ENCODE data around the gene RAB7A.
"Not testable (repeated sequence)": the region's sequence is repeated elsewhere in the genome, so short reads cannot be mapped to it uniquely, and the experiment has no call there.

The RAB7A gene

DNA sequence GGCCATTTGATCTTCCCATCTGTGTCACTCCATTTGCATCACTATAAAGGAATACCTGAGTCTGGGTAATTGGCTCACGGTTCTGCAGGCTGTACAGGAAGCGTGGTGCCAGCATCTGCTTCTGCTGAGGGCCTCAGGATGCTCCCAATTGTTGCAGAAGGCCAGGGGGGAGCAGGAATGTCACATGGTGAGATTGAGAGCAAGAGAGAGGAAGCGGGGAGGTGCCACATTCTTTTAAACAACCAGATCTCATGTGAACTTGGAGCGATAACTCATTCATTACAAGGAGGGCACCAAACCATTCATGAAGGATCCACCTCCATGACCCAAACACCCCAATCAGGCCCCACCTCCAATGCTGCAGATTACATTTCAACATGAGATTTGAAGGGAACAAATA is 13.1 kb upstream of the RAB7A start:
- no peak for DNase-seq

DNA sequence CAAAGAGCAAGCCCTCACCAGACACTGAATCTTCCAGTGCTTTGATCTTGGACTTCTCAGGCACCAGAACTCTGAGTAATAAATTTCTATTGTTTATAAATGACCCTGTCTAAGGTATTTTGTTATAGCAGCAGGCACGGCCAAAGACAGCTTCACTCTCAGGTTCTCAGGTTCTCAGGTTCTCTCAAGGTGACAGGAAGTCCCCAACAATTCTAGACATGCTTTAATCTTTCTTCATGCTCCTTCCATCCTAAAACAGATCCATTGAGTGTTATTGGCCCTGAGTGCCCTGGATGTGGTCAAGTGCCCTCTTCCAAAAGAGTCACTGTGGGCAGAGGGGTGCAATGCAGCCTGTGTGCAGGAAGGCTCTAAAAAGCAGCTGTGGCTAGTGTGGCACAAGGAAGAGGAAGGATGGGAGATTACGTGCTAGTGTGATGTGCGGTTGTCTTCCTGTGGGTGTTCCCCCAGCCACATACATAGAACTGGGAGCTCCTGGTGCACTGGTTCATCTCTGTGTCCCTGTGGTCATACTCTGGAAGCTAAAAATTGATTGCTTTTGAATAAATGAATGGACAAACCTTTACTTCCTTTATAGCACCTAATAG is 11.0 kb upstream of the RAB7A start:
- DNase-seq: no peak

DNA sequence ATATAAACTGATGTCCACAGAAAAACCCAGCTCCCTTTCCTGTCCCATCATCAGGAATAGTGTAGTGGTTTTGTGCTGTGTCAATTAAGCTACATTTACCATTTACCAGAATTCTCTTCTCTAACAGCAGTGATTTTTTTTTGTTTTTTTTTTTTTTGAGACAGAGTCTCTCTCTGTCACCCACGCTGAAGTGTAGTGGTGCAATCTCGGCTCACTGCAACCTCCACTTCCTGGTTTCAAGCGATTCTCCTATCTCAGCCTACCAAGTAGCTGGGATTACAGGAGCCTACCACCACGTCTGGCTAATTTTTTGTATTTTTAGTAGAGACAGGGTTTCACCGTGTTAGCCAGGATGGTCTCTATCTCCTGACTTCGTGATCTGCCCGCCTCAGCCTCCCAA is 7.1 kb upstream of the RAB7A start:
- DNase-seq: not testable (repeated sequence)

DNA sequence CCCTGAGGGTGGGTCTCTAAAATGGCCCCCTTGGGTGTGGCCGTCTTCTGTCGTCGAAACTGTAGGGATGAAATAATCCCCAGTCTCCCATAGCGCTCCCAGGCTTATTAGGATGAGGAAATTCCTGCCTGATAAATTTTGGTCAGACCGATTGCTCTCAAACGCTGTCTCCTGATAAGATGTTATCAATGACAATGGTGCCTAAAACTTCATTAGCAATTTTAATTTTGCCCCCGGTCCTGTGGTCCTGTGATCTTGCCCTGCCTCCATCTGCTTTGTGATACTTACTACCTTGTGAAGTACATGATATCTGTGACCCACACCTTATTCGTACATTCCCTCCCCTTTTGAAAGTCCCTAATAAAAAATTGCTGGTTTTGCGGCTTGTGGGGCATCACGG is 5.1 kb upstream of the RAB7A start:
- no peak for DNase-seq

DNA sequence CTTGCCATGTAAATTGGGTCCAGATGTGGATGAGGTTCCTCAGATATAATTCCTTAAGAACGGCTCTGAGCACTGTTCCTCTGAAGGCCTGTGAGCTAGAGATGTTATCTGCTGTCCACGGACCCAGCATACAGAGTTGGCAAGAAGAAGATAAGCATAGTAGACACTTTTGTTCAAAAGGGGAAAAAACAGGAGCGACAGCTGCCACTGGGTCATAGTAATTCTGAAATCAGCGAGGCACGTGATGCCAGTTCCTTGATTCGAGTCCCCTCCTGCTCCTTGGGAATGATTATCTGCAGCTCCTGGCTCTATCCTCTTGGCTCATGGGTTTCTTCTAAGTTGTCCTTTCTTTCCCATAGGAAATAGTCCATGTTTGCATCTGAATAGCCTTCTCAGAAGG is 2.5 kb upstream of the RAB7A start:
- no peak for DNase-seq

DNA sequence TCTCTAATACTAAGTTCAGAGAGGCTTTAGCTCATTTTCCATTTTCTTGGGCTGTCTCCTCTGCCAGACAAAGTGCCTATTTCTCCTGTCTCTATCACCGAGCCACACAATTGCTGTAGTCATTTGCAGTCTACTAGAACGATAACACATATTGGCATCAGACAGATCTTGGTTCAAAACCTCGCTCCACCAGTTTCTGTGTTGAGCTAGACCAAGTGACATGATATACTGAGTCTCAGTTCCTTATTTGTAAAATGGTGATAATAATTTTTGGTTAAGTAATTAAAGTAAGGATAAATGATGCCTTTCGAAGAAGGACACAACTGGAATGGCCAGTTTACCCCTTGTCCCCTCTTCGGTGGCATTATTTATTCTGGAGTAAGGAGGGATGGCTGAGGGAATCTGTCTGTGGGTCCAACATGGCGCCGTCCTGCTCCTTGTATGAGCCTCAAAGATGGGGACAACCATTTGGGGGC is 398 bp upstream of the RAB7A start:
- DNase-seq: no peak

DNA sequence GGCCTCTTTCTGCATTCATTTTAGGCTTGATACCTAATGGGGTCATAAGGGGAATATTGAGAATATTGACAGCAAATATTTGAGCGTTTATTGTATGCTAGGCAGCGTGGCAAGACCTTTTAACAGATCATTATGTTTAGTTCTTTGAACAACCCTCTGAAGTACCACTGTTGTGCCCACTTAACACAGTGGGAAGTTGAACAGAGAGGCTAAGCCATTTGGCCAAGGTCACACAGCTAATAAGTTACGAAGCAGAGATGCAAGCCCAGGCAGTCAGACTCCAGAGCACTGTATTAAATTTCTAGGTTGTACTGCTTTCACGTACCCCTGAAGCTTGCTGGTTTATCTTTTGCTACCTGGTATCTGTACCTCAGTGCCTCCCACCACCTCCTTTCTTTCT is 1.1 kb downstream of the RAB7A start:
- DNase-seq: no peak

DNA sequence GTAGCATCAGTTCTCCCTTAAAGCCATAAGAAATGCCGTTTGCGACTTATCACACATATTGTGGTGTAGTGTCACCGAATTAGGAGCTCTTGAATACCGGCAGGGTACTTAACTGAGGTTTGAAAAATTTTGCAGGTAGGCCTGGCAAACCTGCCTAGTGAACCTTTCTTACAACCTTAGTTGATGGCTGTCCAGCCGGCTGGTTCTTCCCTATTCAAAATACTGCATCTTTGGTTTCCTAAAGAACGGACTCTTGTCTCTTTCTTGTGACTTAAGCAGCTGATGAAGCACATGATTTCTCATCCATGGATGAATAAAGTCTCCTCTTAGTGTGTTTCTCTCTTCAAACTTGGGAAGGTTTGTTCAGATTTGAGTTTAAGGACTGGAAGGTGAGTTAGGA is 1.5 kb downstream of the RAB7A start:
- no peak for DNase-seq

DNA sequence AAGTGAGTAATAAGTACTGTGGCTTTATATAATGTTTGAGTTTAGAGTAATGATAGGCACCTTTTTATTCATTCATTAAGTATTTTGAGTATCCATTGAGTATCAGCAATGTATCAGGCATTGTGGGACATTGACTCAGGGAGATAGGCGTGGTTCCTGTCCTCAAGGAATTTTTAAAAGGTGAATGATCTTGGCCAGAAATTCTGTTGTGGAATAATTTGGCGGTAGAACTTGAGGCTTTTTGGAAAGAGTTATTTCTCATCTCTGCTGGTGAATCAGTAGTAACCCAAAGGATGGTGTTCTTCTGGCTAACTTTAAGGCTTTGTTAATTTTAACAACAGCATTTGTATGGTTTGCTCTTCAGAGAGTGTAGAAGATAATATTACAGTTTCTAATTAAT is 2.0 kb downstream of the RAB7A start:
- no peak for DNase-seq

DNA sequence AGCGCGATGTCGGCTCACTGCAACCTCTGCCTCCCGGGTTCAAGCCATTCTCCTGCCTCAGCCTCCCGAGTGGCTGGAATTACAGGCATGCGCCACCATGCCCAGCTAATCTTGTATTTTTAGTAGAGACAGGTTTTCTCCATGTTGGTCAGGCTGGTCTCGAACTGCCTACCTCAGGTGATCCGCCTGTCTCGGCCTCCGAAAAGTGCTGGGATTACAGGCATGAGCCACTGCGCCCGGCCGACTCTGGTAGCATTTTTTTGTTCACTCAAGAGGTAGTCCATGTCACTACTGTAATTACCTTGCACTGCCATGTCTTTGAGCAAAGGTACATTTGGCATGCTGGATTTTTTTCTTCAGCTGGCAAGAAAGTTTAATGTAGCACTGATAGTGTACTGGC is 2.5 kb downstream of the RAB7A start:
- not testable (repeated sequence) for DNase-seq

DNA sequence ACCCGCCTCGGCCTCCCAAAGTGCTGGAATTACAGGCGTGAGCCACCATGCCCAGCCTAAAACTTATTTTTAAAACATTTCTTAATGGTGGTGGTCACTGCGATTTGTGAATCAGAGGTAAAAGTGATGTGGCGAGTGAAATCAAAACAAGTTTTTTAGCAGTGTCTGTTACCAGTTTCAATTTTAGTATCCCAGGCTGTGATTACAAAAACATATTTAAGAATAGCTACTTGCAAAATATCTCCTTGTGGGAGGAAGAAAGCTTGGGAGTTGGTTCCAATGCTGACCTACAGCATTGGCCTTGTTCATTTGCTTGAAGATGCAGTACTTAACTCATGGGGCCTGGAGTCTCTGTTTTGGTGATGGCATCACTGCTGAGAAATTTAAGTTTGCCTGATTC is 4.5 kb downstream of the RAB7A start:
- no peak for DNase-seq

DNA sequence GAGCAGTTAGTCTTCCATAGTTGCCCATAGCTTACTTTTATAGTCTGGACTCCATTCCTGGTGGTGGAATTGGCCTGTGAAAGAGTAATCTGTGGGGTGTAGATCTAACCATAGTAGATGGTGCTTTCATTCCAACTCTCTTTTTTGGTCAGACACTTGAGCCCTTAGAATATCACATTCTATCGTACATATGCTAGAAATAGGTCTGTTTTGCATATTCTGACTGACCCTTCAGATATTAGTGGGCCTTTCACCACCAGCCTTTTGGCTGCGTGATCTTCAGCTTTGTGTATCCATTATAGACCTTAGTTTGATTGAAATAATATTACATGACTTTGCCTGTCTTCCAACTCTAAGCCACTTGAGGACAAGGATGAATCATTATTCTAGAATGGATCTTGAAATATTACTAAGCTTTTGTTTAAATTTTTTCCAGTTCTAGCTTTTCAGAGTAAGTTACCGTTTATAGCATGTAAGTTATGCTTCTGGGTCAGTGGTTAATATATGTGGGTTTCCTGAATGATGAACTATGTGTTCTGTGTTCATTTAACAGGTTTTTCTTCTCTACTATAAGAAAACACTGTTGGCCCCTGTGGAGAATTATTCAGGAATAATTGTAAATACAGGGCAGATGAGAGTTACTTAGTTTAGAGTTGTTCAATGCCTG is 8.7 kb downstream of the RAB7A start:
- DNase-seq: no peak

DNA sequence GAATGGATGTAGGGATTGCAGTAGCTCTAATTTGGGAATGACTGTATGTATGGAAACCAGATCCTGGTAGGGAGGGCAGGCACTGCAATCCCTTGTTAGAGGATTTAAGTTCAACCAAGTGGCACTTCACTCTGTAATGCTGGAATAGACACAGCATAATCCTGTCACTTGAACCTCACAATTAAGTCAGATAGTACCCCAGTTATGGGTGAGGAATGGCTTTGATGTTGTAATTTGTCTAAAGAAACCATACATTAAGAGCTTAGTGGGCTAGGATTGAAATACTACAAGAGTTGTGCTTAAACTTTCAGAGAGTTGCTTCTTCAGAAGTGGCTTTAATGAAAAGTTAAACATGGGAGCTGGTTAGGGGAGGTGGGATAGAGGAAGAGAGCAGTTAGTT is 9.3 kb downstream of the RAB7A start:
- DNase-seq: no peak

DNA sequence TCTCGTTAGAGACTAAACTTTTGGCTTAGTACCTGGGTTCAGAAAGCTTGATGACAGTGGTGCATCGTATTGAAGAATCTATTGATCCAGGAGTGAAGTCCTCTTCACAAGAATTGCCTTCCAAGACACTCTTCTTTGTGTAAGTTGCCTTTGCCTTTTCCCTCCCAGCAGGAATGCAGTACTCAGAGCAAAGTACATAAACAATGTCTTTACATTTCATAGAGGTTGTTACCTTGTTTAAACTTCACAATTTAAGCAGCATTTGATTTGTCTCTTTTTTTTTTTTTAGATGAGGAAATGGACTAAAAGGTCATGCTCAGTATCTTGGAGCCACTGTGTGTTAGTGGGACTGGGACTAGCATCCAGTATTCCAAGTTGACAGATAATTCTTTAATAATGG is 9.9 kb downstream of the RAB7A start:
- no peak for DNase-seq

DNA sequence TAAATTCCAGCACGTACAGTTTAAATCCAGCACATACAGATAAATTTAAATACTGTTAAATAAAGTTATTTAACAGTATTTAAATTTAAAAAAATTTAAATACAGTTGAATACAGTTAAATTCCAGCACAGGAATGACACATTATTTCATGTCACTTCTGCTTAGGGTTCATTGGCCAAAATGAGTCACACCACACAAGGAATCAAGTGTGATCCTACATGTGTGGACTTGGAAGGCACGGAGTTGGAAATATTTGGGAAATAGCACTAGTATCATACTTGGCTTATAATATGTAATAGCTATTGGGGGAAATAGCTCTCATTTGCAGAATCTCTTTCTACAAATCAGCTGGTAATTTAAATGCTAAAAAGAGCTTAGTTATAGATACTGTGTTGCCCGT is 10.6 kb downstream of the RAB7A start:
- DNase-seq: no peak

DNA sequence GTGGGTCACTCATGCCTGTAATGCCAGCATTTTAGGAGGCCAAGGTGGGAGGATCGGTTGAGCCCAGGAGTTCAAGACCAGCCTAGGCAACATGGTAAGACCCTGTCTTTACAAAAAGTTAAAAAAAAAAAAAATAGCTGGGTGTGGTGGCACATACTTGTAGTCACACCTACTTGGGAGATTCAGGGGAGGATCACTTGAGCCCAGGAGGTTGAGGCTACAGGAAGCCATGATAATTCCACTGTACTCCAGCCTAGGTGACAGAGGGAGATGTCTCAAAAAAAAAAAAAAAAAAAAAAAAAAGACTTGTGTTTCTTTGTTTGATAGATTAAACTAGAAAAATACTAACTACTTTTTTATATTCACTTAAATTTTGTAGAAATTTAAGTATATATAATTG is 14.6 kb downstream of the RAB7A start:
- DNase-seq: no peak

DNA sequence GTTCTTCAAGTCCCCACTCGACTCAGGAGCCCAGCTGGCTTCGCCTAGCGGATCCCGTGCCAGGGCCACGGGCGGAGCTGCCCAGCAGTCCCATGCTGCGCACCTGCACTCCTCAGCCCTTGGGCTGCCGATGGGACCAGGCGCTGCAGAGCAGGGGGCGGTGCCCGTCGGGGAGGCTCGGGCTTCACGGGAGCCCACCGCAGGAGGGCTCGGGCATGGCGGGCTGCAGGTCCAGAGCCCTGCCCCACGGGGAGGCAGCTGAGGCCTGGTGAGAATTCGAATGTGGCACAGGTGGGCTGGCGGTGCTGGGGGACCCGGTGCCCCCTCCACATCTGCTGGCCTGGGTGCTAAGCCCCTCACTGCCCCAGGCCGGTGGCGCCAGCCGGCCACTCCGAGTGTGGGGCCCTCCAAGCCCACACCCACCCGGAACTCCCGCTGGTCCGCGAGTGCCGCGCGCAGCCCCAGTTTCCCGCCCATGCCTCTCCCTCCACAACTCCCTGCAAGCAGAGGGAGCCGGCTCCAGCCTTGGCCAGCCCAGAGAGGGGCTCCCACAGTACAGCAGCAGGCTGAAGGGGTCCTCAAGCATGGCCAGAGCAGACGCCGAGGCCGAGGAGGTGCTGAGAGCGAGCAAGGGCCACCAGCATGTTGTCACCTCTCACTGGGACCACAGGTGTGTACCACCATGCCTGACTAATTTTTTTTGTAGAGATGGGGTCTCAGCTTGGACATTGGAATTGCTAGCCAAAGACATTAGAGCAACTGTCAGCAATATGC is 17.0 kb downstream of the RAB7A start:
- no peak for DNase-seq

DNA sequence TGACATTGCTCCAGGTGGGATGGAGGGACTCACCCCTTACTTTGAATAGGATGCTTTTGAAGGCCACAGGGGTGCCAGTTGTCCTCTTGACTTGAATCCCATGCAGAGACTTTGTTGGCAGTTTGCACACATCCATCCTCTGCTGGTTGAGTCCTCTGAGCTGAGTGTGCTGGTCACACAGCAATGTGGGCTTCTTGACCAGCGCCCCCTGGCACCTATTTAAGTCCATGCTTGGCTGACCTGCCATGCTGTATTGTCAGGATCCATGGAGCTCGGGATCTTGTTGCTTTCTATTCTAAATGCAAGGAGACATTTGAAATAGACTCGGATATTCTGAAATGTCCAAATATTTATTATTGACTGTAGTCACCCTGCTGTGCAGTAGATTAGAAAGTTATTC is 19.8 kb downstream of the RAB7A start:
- DNase-seq: no peak

DNA sequence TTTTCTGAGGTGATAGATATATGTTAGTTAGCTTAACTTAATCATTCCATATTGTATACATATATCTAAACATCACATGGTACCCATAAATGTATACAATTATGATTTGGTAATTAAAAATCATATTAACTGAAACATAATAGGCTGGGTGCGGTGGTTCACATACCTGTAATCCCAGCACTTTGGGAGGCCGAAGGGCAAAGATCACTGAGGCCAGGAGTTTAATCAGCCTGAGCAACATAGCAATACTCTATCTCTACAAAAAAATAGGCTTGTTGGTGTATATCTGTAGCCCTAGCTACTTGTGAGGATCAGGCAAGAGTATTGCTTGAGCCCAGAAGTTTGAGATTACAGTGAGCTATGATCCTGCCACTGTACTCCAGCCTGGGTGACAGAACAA is 20.9 kb downstream of the RAB7A start:
- DNase-seq: no peak

DNA sequence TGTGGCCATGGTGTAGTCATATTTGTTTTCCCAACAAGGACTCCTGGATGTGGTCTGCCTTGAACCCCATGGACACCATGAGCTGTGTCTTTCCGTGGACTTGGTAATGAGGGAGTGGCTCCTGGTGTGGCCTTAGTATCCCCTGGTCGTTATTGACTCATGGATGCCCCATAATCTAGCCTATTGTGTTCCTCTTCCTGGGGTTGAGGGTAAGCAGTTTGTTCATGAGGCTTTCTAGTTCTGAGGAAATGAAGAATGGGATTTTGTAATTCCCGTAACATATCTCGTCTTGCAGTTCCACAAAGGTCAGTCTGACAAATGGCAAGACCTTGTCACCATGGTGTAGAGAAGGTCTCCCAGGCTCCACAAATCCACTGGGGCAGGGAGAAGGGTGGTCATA is 22.6 kb downstream of the RAB7A start:
- no peak for DNase-seq

DNA sequence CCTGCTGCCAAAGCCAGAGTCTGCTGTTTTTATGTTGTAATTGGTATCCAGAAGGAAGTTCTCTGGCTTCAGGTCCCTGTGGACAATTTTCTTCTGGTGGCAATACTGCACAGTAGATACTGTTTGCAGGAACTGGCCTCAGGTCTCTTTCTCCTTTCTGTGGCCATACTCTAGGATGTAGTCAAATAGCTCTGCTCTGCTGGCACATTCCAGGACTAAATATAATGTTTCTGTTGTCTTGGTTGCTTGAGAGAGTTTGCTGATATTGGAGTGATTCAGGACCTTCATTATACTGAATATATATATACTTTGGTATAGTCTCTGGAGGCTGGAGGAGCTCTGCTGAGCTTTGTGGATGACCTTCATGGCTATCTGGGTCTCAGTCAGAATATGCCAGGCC is 23.1 kb downstream of the RAB7A start:
- DNase-seq: no peak

DNA sequence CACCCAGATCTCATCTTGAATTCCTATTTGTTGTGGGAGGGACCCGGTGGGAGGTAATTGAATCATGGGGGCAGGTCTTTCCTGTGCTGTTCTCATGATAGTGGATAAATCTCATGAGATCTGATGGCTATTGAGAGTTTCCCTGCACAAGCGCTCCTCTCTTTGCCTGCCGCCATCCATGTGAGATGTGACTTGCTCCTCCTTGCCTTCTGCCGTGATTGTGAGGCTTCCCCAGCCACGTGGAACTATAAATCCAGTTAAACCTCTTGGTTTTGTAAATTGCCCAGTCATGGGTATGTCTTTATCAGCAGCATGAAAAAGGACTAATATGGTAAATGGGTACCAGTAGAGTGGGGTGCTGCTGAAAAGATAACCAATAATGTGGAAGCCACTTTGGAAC is 23.6 kb downstream of the RAB7A start:
- DNase-seq: not testable (repeated sequence)

DNA sequence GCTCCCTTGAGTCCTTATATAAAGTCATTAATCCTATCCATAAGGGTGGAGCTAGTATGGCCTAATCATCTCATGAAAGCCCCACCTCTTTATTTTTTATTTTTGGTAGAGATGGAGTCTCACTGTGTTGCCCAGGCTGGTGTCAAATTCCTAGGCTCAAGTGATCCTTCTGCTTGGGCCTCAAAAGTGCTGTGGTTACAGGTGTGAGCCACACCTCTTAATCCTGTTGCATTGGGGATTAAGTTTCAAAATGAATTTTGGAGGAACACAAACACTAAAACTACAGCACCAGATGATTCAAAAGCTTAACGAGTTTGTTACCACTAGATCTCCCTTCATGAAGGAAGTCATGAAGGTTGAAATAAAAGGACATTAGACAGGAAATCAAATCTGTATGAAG is 27.7 kb downstream of the RAB7A start:
- no peak for DNase-seq

DNA sequence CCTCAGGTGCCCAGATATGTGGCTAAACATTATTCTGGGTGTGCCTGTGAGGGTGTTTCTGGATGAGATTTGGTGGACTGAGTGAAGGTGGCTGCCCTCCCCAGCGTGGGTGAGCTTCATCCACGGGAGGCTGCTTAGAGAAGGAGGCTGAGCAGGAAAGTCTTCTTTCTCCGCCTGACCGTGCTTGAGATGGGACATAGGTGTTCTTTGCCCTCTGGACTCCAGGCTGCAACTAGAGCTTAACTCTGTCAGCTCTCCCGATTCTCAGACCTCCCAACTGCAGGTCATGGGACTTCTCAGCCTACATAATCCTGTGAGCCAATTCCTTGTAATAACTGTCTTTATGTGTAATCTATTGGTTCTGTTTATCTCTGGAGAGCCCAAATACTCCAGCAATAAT is 34.1 kb downstream of the RAB7A start:
- no peak for DNase-seq

All from NCI-H187 (cell line).